Measurements from ENCODE around the gene LRRC49. TPM values are rescaled to one million over a fixed set of nuclear protein-coding genes. Genes with fewer than 3 reads are reported as not detected.
A peak's percentile ranks its signal among the peaks of the same experiment; 100 is the strongest.

LRRC49 gene
- total and polyA plus RNA-seq, 2 of the 13 experiments (the other 11 are each of a cell fraction or from before 2014, with no cell fraction given): 0.57 to 1.00 TPM

- TF ChIP-seq IKZF5 (CRISPR knock-in tag; IDR thresholded peaks at IDR 0.05): peak; percentile 80; the same call in 1 of the 2 replicates
- TF ChIP-seq MAZ (IDR thresholded peaks at IDR 0.05; ENCODE audit: borderline replicate concordance, low read depth, low read length): peak; percentile 62; the same call in 1 of the 2 replicates
- TF ChIP-seq MAZ (CRISPR knock-in tag; IDR thresholded peaks at IDR 0.05; ENCODE audit: low read depth): peak; percentile 68; the same call in 1 of the 2 replicates
- peak; percentile 61 for TF ChIP-seq ZGPAT (CRISPR knock-in tag; IDR thresholded peaks at IDR 0.05)
- TF ChIP-seq ZNF709 (CRISPR knock-in tag; IDR thresholded peaks at IDR 0.05): 0 out of 2 replicates have a peak, but pooled peaks have one; percentile 46
- TF ChIP-seq KDM5A (IDR thresholded peaks at IDR 0.05; ENCODE audit: borderline replicate concordance, low read length): peak; percentile 96
- no peak for TF ChIP-seq TBP (CRISPR knock-in tag; IDR thresholded peaks at IDR 0.05)
- no peak for TF ChIP-seq ZNF432 (CRISPR knock-in tag; IDR thresholded peaks at IDR 0.05; ENCODE audit: borderline replicate concordance)
- no peak for TF ChIP-seq SP1 (IDR thresholded peaks at IDR 0.05)
- peak; percentile 58; the same call in 1 of the 2 replicates for TF ChIP-seq SP1 (CRISPR knock-in tag; IDR thresholded peaks at IDR 0.05)
- no peak for TF ChIP-seq ZNF24 (IDR thresholded peaks at IDR 0.05)
- TF ChIP-seq SIX4 (CRISPR knock-in tag; IDR thresholded peaks at IDR 0.05): 0 out of 2 replicates have a peak, but pooled peaks have one; percentile 11
- TF ChIP-seq MYPOP (CRISPR knock-in tag; IDR thresholded peaks at IDR 0.05): no peak
- TF ChIP-seq CAMTA2 (CRISPR knock-in tag; IDR thresholded peaks at IDR 0.05; ENCODE audit: borderline replicate concordance): peak; percentile 75; the same call in 1 of the 2 replicates
- TF ChIP-seq RBFOX2 (IDR thresholded peaks at IDR 0.05; ENCODE audit: low read depth, low read length): peak; percentile 67
- TF ChIP-seq ZNF839 (CRISPR knock-in tag; IDR thresholded peaks at IDR 0.05; ENCODE audit: borderline replicate concordance): peak; percentile 70; the same call in 1 of the 2 replicates
- peak; percentile 77 for TF ChIP-seq KMT2A (CRISPR knock-in tag; IDR thresholded peaks at IDR 0.05)
- TF ChIP-seq KLF12 (CRISPR knock-in tag; IDR thresholded peaks at IDR 0.05; ENCODE audit: borderline replicate concordance): peak; percentile 31; the same call in 1 of the 2 replicates
- 0 out of 2 replicates have a peak, but pooled peaks have one; percentile 13 for TF ChIP-seq NFKB2 (CRISPR knock-in tag; IDR thresholded peaks at IDR 0.05; ENCODE audit: borderline replicate concordance)
- TF ChIP-seq ARID4A (CRISPR knock-in tag; IDR thresholded peaks at IDR 0.05; ENCODE audit: borderline replicate concordance): peak; percentile 96
- no peak for TF ChIP-seq KLF6 (CRISPR knock-in tag; IDR thresholded peaks at IDR 0.05)
- peak; percentile 76 for TF ChIP-seq ZFY (CRISPR knock-in tag; IDR thresholded peaks at IDR 0.05)
Observed at GRCh38 chr15:70892002-70892911, at the start of gene LRRC49, which contains the start of gene THAP10 (continued).

Measured in HepG2 (cell line).